GM21526 (cell line): ENCODE data around the gene KRTAP26-1.

ENCODE experiments used
- ATAC-seq: cut with Tn5 transposase; IDR thresholded peaks from one replicate; pipeline ENCODE4 v1.9.1; 2021; ENCODE audit warnings: moderate library complexity; ENCODE audit not compliant: unreplicated experiment, low FRiP score

The KRTAP26-1 gene

GRCh38 chr21:30271611-30272010 is 48.5 kb downstream of the KRTAP26-1 start:
- no peak for ATAC-seq

- no peak for ATAC-seq
Observed at GRCh38 chr21:30271156-30271555, 49.0 kb downstream of the KRTAP26-1 start.

- ATAC-seq = no peak
Observed at GRCh38 chr21:30269803-30270530, 50.1 kb downstream of the KRTAP26-1 start.
